ENCODE data around the gene TMEM245.

DNA sequence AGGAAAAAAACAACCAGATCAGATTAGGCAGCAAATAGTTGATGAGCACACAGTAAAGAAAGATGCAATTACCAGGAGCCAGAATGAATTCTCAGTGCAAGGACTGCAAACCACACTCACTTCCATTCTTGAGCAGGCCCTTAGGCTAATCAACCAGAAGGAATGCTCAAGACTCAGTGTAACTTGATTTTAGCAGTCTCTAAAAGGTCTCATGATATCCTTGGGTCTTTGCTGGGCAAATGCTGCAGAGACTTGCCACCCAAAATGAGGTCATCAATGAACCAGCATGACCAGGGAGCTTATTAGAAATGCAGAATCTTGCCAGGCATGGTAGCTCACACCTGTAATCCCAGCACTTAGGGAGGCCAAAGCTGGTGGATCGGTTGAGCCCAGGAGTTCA, 20.1 kb upstream of the TMEM245 start:
- TF ChIP-seq, protein P1, sequence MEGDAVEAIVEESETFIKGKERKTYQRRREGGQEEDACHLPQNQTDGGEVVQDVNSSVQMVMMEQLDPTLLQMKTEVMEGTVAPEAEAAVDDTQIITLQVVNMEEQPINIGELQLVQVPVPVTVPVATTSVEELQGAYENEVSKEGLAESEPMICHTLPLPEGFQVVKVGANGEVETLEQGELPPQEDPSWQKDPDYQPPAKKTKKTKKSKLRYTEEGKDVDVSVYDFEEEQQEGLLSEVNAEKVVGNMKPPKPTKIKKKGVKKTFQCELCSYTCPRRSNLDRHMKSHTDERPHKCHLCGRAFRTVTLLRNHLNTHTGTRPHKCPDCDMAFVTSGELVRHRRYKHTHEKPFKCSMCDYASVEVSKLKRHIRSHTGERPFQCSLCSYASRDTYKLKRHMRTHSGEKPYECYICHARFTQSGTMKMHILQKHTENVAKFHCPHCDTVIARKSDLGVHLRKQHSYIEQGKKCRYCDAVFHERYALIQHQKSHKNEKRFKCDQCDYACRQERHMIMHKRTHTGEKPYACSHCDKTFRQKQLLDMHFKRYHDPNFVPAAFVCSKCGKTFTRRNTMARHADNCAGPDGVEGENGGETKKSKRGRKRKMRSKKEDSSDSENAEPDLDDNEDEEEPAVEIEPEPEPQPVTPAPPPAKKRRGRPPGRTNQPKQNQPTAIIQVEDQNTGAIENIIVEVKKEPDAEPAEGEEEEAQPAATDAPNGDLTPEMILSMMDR (conservative IDR thresholded peaks at IDR 0.05; ENCODE audit: low read depth, low read length) = no peak
- TF ChIP-seq EZH2 (IDR thresholded peaks at IDR 0.05; ENCODE audit: low read length, unreplicated experiment) = no peak
- no peak for TF ChIP-seq EZH2phosphoT487 (IDR thresholded peaks at IDR 0.05; ENCODE audit: borderline replicate concordance, low read length)

All from PC-3 (cell line).